GM21367 (cell line): ENCODE data around the gene HDAC3.
A peak's percentile ranks its signal among the peaks of the same experiment; 100 is the strongest.

Source experiments
- ATAC-seq: cut with Tn5 transposase; IDR thresholded peaks from one replicate; pipeline ENCODE4 v1.9.1; 2021; ENCODE audit not compliant: unreplicated experiment

The HDAC3 gene

DNA sequence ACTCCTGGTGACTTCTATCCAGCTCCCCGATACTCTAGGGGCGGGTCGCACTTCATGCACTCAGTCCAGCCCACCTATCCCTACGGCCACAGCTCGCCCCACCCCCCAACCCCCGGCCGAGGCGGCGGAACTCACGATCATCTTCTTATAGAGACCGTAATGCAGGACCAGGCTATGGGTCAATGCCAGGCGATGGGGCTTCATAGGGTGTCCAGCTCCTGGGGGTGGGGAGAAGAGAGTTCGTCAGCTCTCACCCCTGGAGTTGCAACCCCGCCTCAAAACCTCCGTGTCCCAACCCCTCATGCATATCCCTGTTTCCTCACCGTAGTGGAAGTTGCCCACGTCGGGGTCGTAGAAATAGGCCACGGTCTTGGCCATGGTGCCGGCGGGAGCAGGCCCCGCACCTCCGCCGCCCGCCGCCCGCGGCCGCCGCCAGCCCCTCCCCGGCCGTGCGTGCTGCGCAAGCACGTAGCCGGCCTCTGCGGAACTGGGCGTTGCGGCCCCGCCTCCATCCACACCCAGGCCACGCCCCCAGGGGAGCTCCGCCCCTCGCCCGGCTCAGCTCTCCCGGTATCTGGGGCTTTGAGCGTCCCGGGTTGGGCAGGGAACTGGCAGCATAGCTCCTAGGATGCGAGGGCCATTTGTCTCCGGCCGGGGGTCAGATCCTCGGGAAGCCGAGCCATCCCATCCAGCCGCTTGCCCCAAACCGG lies at the start of gene HDAC3, which contains the start of gene RELL2:
TSS of gene HDAC3 (minus strand) at position 437 of the 710 bp plus-strand sequence. CDS start at position 378, 59 bp downstream.
TSS of gene RELL2 (plus strand) at position 585 of the 710 bp plus-strand sequence. CDS start 1,229 bp downstream, outside the sequence.
- peak; percentile 53 for ATAC-seq

DNA sequence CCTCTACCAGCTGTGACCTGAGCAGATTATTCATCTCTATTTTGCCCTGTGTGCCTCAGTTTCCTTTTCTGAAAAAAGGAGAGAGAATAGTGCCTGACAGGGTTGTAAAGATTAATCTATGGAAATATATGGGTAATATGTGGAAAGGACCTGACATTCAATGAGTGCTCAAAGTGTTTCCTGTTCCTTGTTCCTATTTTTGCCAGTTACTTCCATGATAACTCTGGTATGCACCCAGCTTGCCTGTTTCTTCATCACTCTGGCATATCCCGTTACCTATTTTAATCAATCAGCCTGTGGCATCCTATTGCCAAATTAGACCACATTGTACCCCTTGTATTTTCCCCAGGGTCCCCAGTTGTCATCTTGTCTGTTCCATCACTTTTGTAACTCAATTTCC lies 48.9 kb upstream of the HDAC3 start:
- no peak for ATAC-seq

DNA sequence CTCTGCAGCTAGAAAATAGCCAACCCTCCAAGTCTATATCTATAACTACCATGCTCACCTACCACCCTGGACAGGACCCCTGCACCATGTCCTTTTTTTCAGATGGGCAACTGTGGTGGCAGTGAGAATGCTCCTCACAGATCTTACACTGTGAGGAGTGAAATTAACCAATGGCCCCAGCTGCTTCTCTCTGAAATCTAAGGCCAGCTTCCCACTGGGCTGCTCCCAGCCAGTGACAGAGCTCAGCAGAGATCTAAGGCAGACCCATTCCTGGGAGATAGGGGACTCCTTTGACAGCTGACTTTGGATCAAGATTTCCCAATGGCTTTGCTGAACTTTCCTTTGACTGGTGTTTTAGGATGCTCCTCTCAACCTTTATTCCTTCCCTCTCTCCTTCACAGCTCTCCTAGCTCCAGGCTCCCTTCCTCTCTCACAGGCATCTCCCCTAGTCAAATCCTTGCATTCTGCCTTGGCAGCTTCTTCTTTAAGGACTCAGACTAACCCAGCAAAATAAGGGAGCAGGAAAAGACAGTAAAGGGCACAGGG lies 47.0 kb upstream of the HDAC3 start:
- no peak for ATAC-seq

DNA sequence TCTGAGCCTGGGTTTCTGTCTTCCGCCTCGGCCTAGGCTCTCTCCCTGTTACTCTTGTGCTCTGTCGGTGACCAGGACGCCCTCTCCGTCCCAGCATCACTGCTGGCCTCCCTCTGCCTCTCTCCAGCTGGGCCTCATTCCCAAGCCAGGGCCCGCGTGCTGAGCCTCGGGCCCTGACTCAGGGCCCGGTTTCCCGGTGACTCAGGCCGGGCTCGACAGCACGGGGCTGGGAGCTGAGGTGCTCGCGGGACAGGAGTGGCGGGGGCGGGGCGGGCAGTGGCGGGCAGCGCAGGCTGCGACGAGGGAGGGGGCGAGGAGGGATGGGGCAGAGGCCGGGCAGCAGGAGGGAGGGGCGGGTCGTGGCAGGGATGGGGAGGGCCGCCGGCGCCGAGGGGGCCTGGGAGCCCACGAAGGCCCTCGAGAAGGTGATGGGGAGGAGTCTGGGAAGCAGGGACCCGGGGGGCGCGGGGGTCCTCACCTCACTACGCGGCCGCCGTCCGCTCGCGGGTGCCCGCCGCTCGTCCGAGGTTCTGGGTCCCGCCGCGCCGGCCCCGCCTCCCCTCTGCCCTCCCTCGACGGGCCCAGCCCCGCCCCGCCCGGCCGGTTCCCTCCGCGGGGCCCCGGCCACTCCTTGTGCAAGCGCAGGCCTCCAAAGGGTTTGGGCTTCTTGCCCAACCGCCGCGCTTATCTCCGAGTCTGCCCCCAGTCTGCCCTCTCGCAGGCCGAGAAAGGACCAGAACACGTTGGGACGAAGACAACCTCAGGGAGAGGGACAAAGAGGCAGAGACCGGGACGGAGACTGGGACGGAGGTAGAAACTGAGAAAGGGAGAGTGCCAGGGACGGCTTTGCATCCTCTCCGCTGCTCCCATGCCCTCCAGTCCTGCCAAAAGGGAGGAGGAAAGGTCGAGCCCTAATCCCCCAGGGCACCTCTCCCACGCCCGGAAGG lies 45.3 kb upstream of the HDAC3 start, which contains the start of gene ARAP3:
TSS of gene ARAP3 (minus strand) at position 536 of the 947 bp plus-strand sequence. CDS start 1,744 bp downstream, outside the sequence.
- ATAC-seq: no peak

DNA sequence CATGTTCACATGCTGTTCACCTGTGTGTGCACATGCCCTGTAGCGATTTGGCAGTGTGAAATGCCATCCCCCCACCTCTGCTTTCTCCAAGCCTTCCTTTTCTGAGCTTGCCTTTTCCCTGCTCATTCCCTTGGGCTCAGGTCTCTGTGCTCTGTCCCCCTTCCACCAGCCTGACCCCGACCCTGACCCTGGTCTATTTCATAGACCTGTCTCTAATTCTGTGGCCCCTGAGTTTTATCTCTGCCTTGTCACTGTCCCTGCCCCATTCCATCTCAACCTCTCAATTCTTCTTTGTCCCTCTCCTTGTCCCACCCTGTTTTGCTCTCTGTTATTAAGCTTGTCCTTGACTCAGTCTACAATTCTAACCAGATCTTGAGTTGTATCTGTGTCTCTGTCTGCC lies 44.6 kb upstream of the HDAC3 start:
- no peak for ATAC-seq

DNA sequence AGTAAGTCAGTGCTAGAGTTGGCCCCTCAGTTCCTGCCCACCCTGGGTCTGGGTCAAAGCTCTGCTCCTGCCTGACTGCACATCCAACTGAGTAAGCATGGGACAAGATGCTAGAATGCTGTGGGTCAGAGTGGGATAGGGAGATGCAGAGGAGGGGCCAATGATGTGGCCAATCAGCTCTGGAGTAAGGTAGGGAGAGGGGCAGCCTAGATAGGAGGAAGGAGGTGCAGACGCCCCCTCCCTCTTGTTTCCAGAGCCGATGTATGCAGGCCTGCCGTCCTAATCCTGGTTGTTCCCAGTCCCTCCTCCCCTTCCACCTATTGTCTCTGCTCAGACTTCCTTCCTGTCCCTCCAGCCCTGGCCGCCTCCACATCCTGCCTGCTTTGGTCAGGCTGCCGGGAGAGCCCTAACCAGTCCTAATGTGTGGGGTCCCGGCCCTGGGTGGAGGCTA lies 44.1 kb upstream of the HDAC3 start:
- no peak for ATAC-seq

DNA sequence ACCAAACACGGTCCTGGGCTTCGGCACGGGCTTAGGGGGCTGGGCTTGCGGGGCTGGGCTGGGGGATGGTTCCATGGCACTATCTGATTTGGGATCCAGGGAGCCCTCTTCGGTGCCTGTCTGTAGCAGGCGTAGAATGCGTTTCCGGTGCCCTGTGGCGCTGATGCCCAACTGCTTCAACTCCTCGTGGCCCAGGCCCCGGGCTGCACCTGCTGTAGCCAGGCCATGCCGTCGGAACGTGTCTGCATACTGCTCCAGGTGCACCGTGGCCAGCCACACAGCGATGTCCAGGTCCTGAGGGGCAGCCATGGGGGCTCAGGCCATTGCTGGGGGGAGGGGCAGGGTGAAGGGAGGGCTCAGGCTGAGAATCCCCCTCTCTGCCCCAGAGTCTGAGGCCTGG lies 43.5 kb upstream of the HDAC3 start:
- no peak for ATAC-seq

DNA sequence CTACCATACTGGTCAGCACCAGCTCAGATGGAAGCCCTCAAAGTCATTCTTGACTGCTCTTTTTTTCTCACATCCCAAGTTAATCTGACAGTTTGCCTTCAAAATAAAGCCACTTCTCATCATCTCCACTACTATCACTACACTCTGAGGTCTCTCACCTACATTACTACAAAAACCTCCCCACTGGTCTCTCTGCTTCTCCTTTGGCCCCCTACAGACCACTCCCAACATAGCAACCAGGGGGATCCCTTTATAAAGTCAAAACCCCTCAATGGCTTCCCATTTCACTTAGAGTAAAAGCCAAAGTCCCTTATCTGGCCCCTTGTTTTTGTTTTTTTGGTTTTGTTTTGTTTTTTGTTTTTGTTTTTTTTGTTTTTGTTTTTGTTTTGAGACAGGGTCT lies 40.8 kb upstream of the HDAC3 start:
- no peak for ATAC-seq

DNA sequence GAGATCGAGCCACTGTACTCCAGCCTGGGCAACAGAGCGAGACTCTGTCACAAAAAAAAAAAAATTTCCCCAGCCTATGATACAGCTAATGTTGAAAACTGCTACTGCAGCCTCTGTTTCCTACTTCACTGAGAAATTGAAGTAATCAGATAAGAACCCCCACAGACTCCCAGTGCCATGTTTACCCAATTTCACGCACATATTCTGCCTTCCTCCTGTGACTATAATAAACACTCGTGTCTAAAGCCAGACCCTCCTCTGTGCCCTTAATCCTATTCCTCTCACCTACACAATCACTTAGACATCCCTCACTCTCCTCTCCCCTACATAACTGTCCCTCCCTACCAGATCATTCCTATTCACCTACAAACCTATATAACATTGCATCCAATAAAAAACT lies 39.0 kb upstream of the HDAC3 start:
- no peak for ATAC-seq

DNA sequence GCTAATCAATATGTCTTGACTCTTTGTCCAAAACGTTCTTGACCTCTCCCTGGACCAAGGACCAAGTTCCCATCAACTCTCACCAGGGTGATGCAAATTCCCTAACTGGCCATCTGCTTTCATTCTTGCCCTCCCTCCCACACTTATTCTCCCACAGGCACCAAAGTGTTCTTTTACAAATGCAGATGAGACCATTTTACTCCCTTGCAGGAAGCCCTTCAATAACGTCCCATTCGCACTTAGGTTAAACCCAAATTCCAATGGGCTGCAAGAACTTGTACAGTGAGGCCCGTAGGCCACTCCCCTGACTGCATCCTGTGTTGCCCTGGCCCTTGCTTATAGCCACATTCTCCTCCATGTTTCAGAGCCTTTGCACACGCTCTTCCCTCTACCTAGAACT lies 38.1 kb upstream of the HDAC3 start:
- ATAC-seq: no peak

DNA sequence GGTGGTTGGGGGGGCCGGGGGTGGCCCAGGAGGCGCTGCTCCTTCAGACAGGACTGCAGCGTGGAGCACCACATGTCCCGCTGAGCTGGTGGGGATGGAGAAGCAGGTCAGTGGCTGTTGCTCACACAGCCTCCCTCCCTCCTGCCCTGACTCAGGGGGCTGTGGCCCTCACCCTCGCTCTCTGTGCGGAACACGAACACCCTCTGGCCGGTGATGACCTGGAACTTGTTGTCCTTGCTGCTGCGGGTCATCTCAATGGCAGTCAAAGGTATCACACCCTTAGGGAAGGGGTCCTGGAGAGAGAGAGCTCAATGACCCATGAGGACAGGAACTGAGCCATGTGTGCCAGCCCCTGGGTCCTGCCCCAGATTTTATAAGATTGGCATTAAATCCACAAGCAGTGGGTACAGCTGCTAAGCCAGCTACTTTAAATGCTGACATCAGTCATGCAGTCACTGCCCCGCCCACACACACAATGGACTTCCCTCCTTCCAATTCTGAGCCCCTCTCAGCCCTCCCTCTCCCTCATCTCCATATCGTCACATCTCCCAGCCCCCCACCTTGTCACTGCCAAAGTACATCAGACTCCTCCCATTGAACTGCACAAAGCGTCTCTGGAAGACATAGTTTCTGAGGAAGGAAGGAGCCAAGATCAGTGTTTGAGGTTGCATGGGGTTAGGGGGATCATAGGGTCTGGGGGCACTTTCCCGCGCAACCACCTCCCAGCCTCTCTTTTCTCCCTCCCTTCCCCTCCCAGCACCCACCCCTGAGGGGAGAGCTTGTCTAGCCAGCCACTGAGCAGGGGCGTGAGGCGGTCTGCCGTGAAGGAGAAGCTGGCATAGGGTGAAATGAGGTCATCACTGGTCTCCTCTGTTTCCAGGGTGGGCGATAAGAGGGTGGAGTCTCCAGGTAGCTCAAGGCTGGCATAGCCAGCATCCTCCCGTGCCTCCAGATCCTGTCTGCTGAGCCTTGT lies 36.5 kb upstream of the HDAC3 start:
- no peak for ATAC-seq

DNA sequence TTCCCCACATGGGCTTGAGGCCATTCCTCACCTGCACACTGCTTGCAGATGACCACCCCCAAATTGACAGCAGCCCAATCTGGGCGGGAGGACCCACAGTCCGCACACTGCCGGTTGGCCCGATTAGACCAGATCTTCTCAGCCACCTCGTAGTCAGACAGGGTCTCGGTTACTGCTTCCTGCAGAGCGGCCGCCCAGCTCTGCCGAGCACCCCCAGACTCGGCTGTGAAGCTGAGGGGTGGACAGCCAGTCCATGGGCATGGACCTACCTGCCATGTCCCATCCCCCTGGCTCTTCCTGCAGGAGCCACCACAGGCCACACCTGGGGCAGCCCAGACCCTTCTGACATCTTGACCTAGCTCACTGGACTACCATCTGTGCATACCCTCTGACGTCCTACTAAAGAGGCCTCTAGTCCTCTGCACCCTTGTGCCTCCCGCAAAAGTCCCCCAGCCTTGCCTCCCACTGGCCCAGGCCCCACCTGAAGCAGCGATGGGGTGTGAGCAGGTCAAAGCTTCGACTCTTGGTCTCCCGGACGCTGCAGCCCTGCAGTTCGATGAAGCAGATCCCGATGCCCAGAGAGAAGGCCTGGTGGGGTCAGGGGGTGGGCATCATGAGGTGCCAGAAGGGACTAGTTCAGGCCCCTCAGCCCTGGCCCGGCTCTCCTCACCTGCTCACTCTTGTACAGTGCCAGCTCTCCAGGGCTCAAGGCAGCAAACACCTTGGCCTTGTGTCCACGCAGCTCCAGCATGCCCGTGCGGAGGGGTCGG lies 35.6 kb upstream of the HDAC3 start:
- ATAC-seq: no peak

DNA sequence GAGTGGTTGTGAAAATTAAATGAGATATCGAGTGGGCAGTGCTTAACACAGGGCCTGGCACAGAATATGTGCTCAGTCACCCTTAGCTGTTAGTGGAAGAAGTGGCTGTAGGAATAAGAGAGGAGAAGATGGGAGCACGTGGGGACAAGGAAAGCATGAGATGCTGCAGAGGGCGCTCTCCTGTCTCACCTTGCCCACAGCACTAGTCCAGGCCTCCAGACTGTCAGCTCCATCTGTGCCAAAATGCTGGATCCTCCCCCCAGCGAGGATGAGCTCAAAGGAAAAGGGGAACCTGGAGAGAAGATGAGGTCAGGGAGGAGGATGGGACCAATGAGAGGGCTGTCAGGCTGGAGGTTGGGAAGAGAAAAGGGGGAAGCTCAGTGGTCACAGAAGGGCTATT lies 32.9 kb upstream of the HDAC3 start:
- no peak for ATAC-seq

DNA sequence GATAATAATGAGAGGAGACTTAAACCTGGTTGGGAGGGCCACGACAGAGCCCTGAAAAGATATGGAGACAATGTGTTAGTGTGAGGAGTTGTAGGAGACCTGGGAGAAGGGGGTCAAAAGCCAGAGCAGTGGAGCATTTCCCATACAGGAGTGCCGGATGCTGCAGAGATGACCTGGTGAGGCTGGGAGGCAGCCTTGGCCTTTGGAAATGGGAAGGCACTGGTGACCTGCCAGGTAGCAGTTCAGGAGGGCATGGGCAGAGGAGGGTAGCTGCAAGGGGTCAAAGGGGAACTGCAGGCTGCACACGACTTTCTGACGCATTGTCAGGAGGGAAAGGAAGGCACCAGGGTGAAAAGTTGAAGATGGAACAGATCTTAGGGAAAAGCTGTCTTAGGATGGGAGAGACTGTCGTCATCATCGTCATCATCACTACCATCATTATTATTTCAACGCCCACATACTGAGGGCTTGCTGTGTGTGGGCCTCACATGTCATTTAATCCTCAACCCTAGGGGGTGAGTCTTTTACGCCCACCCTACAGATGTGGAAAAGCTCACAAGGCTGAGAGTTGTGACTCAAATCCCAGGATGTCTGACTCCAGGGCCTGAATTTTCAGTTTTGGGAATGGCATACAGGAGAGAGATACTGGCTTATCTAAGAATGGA lies 32.1 kb upstream of the HDAC3 start:
- ATAC-seq: no peak

DNA sequence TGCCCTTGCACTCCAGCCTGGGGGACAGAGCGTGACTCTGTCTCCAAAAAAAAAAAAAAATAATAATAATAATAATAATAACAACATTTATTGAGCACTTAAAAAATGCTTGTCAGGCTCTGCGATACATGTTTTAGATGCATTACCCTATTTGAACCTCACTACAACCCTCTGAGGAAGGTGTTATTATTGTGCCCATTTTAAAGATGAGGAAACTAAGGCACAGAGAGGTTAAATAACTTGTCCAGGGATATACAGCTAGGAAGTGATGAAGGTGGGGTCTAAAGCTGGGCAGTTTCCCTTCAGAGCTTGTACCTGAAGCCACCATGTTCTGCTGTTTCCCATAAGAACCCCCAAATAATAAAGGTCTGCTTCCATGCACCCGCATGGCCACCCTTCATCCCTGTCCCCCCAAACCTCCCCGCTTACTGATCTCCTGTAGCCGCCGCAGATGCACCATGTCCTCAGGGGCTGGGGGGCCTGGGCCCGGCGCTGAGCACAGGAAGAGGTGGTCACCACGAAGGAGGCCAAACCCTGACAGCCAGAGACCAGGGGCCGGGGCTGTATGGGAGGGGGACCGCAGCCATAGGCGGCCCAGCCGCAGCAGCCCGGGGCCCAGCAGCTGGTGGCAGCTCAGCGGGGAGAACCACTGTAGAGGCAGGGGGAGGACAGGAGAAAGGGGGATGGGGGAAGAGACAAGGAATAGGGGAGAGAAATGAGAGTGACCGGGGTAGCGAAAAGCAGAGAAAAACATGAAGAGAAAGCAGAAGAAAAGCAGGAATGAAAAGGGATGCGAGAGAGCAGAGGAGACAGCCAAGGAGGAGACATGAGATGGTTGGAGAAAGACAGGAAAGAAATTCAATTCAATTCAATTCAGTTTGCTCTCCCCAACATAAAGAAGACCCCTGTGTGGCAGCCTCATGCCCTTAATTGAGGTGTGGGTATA lies 29.6 kb upstream of the HDAC3 start:
- no peak for ATAC-seq

DNA sequence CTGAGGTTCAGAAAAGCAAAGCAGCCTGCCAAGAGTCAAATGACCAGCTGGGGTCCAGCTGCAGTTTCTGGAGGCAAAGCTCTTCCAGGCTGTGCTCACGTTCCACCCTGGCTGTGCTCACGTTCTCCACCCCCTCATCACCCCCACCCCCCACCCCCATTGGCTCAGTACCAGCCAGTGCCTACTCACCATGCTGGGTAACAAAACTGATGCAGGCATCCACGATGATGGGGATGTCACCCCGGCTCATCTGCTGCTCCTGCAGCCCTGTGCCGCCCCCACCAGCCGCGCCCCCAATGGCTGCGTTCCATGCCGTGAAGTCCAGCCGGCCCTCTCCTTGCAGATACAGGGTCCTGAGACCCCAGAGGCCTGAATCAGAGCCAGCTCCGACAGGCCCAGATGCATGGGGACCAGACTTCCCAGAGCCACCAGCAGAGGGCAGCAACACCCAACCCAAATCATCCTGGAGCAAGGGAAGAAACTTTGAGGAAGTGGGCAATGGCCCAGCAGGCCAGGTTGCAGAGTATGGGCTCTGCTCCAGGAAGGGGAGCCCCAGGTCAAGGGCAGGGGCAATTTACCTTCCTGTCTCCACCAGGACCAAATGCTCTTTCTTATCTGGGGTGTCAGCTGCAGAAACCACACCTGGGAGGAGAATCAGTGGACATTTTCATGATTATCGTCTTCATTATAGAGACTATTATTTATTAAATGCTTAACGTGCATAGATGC lies 28.2 kb upstream of the HDAC3 start:
- peak; percentile 85 for ATAC-seq

DNA sequence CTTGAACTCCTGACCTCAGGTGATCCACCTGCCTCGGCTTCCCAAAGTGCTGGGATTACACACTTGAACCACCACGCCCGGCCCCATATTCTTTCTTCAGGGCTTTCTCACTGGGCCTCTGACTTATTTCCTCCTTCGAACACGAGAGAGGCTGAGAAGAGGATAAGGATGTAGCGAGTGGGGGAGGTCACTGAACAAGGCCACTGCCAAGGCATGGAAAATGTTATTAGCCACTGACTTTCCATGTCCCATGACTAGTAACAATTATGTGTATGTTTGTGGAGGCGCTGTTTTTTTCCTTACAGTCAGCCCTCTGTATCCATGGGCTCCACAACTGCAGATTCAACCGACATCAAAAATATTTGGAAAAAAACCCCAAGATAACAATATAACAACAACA lies 26.9 kb upstream of the HDAC3 start:
- no peak for ATAC-seq
